GM18907 (cell line): ENCODE results near the gene STK24.
"Not testable (repeated sequence)": the region's sequence is repeated elsewhere in the genome, so short reads cannot be mapped to it uniquely, and the experiment has no call there.

ENCODE experiments used
- ATAC-seq: cut with Tn5 transposase; IDR thresholded peaks from one replicate; pipeline ENCODE4 v1.9.1; 2021; ENCODE audit warnings: mild to moderate bottlenecking, moderate library complexity; ENCODE audit not compliant: unreplicated experiment

The STK24 gene

GRCh38 chr13:98420554-98421175 lies 156.2 kb downstream of the STK24 start:
- no peak for ATAC-seq

- no peak for ATAC-seq
Measured at GRCh38 chr13:98419786-98420553, 156.9 kb downstream of the STK24 start.

GRCh38 chr13:98416408-98416807 lies 160.5 kb downstream of the STK24 start:
- no peak for ATAC-seq

GRCh38 chr13:98415326-98416070 lies 161.4 kb downstream of the STK24 start:
- no peak for ATAC-seq

GRCh38 chr13:98413796-98414195 lies 163.1 kb downstream of the STK24 start:
- no peak for ATAC-seq

- not testable (repeated sequence) for ATAC-seq
Measured at GRCh38 chr13:98413278-98413677, 163.6 kb downstream of the STK24 start.

- no peak for ATAC-seq
Measured at GRCh38 chr13:98411617-98412265, 165.2 kb downstream of the STK24 start.

GRCh38 chr13:98411013-98411412 lies 165.9 kb downstream of the STK24 start:
- no peak for ATAC-seq

GRCh38 chr13:98410612-98411011 lies 166.3 kb downstream of the STK24 start:
- ATAC-seq, result no peak

- no peak for ATAC-seq
Measured at GRCh38 chr13:98409281-98409680, 167.6 kb downstream of the STK24 start.

GRCh38 chr13:98407575-98407974 lies 169.3 kb downstream of the STK24 start:
- no peak for ATAC-seq

GRCh38 chr13:98406971-98407370 lies 169.9 kb downstream of the STK24 start:
- no peak for ATAC-seq

- no peak for ATAC-seq
Measured at GRCh38 chr13:98406427-98406826, 170.5 kb downstream of the STK24 start.

GRCh38 chr13:98405690-98406344 lies 171.1 kb downstream of the STK24 start:
- no peak for ATAC-seq

GRCh38 chr13:98405107-98405571 lies 171.8 kb downstream of the STK24 start:
- ATAC-seq, result no peak

- ATAC-seq, result no peak
Measured at GRCh38 chr13:98403076-98403475, 173.8 kb downstream of the STK24 start.

GRCh38 chr13:98401934-98402333 lies 175.0 kb downstream of the STK24 start:
- ATAC-seq, result no peak

GRCh38 chr13:98399756-98400155 lies 177.2 kb downstream of the STK24 start:
- ATAC-seq, result no peak

GRCh38 chr13:98398581-98398980 lies 178.3 kb downstream of the STK24 start:
- no peak for ATAC-seq

GRCh38 chr13:98397861-98398260 lies 179.0 kb downstream of the STK24 start:
- no peak for ATAC-seq

GRCh38 chr13:98397221-98397620 lies 179.7 kb downstream of the STK24 start:
- ATAC-seq, result no peak
